NCI-H82 treated with DMSO at 0.1 percent for 48 hours (cell line): ENCODE results near the gene ASCL4.
"Not testable (repeated sequence)": the region's sequence is repeated elsewhere in the genome, so short reads cannot be mapped to it uniquely, and the experiment has no call there.

Source experiments
- DNase-seq: peaks from one replicate; lab custom pipeline; 2025; ENCODE audit not compliant: unreplicated experiment; lab: John Stamatoyannopoulos, UW

ASCL4 gene, protein sequence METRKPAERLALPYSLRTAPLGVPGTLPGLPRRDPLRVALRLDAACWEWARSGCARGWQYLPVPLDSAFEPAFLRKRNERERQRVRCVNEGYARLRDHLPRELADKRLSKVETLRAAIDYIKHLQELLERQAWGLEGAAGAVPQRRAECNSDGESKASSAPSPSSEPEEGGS

DNA sequence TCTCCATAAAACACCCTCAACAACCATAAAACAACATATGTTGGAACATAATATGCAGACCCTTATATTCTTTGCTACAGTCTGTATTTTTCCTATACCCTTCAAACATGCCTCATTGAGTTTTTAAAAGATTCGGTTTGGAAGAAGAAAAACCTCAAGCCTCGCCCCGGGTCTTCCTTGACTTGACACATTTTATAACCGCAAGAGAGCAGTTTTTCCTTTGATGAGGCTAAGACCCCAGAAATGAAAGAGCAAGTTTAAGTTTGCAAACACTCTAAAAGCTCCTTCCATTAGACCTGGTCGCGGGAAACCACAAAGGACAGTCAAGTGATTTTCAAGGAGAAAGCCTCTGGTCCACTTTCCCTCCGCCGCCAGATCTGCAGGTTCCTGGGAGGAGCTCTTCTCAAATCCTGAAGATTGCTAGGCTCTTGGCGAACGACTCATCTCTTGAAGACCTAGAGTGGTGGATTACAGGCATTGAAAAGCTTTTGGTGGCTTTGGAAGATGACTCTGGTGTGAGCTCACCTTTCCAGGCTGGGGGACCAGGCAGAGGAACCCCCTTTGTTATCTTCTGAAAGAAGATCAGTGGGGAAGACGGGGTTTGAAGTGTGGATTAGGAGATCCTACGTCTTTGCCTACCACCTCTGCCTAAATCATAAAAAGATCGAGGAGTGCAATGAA, at the start of gene ASCL4:
Gene ASCL4 (plus strand): TSS at position 356 of the 681 bp plus-strand sequence. CDS start 515 bp downstream, outside the sequence.
- DNase-seq, result no peak

DNA sequence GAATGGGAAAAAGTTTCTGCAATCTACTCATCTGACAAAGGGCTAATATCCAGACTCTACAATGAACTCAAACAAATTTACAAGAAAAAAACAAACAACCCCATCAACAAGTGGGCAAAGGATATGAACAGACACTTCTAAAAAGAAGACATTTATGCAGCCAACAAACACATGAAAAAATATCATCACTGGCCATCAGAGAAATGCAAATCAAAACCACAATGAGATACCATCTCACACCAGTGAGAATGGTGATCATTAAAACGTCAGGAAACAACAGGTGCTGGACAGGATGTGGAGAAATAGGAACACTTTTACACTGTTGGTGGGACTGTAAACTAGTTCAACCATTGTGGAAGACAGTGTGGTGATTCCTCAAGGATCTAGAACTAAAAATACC, 47.2 kb upstream of the ASCL4 start:
- not testable (repeated sequence) for DNase-seq

DNA sequence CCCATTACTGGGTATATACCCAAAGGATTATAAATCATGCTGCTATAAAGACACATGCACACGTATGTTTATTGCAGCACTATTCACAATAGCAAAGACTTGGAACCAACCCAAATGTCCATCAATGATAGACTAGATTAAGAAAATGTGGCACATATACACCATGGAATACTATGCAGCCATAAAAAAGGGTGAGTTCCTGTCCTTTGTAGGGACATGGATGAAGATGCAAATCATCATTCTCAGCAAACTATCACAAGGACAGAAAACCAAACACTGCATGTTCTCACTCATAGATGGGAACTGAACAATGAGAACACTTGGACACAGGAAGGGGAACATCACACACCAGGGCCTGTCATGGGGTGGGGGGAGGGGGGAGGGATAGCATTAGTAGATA, 46.8 kb upstream of the ASCL4 start:
- DNase-seq, result not testable (repeated sequence)

DNA sequence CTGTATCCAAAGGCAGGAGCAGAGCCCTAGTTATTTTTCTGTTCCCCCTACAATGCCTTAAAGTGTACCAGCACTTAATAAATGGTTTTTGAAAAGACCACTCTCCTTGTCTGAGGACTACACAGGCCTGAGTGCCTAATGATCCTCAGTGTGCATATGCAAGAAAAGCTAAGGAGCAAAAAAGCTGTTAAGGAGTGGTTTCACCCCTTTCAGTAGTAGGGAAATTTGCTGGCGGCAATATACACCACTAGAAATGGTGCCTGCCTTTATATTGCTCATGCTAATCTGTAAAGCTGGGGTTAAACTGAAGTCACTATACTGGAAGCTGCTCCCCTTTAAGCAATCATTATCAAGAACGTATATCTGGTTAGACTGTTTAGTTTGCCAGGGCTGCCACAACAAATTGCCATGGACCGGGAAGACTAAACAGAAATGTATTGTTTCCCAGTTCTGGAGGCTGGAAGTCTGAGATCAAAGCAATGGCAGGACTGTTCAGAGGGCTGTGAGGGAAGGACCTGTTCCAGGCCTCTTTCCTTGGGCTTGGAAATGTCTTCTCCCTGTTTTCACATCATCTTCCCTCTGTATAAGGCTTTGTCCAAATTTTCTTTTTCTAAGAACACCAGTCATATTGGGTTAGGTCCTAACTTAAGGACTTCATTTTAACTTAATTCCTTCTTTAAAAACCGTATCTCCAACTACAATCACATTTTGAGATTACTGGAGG, 43.7 kb upstream of the ASCL4 start:
- DNase-seq, result no peak

DNA sequence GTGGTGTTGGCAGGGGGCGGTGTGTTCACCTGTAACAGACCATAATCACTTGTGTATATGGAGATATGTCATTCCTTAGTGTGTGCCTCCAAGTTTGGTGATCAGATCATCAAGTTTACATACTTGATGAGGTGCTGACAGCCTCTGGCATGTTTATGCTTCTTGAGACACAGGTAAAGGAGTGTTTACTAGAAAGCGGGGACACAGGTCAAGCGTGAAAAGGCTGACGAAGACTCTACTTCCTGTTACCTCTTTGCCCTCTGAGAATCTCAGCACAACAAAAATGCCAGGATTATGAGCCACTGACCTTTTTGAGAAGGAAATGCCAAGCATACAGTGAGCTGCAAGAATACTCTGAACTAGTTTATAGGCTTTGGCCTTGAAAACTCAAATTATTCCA, 43.1 kb upstream of the ASCL4 start:
- no peak for DNase-seq

DNA sequence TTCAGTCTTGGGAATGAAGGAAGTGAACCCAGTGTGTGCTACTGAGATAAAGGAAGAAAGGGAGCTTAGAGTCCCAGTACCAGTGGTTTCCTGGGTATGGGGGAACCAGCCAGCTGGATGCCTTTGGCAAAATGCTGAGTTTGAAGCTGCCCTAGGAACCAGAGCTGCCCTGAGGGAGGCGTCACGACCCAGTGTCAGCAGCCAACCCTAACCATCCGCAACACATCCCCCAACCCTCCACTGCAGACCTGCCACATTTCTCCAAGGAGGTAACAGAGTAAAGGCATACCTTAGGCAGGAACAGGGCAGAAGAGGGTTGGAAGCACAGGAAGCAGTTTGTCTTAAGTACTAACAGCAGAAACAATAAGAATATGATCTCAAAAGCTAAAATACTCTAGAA, 42.1 kb upstream of the ASCL4 start:
- DNase-seq, result no peak

DNA sequence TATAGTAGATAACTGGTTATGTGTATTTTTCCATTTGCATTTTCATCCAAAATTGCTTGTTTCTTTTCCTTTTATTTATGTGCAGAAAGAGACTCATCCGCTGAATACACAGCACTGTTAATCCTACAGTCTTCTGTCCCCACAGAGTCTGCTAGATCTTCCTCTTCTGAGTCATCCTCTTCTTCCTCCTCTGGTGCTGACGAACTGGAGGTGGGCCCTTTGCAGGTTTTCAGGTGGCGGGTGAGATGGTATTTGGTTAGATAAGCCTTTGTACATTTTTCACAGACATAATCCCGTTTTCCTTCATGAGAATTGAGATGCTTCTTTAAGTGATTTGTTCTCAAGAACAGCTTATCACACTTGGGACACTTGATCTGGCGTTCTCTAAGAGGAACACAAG, 40.4 kb upstream of the ASCL4 start:
- DNase-seq, result no peak

DNA sequence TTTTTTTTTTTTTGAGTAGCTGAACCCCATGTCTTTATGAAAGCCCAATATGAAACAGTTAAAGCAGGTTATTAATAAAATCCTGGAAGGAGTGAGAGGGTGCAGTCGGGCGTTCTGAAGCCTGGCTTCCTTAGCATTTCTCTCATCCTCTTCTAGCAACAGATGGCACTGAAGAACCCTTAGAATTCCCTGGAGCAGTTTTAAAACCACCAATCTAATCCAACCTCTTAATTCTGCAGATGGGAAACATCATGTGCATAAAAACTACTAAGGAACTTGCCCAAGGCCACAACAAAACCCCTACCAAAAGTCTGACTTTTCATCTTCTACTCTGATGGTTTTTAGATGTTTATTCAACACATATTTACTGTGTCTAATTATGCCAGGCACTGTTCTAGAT, 38.7 kb upstream of the ASCL4 start:
- DNase-seq, result no peak

DNA sequence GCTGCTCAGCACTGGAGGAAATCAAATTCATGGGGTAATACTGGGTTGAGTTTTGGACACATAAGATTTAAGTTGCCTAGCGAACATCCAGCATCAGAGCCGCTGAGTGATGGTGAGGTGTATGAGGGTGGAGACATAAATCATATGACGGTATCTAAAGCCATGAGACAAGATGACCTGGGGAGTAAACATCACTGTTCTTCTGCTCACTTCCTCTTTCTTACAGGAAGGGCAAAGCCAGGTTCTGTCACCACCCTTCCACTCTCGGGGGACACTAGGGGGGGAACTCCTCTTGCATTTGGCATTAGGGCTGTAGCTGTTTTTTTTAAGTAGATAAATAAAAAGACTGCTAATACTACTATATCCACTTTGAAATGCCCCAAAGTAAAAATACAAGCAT, 37.6 kb upstream of the ASCL4 start:
- no peak for DNase-seq

DNA sequence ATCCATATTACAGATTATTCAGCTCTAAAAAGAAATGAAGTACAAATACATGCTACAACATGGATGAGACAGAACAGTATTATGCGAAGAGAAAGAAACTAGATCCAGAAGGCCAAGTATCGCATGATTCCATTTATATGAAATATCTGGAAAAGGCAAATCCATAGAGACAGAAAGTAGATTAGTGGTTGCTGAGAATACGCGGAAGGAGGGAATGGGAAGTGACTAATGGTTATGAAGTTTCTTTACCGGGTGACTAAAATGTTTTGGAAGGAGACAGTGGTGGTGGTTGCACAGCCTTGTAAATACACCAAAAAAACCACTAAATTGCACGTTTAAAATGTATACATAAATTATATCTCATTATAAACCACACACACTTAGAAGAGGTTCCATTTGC, 26.0 kb upstream of the ASCL4 start:
- DNase-seq, result no peak

DNA sequence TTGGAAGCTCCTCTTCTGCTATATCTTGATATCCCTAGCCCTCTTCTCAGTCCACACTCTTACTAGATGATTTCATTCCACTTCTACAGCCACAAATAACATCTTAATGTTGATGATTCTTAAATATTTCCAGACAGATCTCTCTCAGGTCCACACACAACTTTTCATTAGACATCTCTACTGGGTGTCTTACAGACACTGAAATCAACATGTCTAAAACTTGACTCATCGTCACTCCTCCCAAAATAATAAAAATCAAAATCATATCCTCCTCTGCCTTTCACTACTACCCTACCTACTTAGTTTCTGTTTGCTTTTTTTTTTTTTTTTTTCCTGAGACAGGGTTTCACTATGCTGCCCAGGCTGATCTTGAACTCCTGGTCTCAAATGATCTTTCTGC, 25.4 kb upstream of the ASCL4 start:
- no peak for DNase-seq

DNA sequence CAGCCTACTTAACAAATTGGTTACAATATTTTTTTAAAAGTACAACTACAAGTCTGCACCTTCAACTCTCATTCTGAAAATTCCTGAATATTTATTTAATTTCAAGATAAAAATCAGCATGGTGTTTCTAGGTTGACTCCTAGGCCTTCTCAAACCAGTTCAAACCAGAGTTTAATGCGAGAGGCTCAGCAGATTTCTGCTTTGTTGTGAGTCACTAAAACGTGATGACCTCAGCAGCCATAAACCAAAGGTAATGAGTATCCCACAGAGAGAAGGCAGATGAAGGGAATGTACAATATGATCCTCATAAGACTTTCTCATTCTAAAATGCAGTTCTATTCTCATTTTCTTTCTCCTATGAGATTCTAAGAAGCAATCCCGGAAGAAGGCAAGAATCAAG, 15.1 kb upstream of the ASCL4 start:
- DNase-seq, result no peak

DNA sequence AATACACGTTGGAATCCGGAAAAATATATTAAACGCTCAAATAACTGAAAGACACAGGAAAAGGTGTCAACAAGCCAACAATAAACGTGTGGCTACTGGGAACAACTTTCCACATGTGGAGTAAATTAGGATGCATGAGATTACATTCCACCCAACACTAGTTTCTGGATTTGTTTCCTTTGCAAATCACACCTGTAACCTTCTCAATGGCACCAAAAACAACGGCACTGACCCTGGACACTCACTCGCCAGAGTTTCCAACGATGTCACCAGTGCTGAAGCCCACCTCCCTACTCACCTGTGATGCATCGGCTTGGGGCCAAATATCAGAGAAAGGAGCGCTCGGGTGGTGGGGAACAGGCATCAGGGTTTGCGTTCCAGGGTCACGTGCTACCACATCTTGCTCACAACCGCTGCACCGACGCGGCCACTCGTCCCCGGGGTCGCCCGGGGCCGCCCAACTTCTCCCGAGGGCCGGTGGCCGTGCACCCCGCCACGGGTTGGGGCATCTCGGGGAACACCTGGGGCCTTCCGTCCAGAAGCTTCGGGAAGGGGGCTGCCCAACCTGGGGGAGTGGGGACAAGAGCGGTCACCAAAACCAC, 14.2 kb upstream of the ASCL4 start:
- DNase-seq, result no peak

DNA sequence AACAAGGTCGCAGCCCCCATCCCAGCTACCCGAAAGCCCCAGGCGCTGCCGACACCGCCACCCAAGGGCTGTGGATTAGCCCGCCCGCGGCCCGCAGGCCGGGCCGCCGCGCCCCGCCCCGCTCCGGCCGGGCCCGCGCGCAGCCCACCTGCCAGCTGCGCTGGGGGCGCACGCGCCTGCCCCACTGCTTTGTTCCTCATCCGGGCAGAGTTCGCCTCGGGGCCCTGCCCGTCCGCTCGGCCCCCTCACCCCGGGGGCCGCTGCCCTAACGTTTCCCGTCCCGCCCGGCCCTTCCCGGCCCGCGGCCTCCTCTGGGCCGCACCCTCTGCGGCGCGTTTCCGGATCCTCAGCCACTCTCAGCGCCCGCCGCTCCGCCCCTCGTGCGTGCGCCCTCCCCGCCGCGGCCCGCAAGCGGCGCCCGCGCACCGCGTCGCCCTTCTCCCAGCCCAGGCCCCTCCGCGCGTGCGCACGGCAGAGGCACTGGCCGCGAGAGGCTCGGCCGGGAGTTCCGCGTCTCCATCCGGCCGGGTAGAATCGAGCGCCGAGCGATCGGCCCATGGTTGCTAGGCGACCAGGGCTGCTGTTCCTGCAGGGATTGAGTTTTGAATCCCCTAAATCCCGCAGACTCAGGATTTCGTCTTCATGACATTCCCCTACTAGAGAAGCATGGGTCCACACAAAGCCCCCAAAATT, 13.5 kb upstream of the ASCL4 start, which contains the start of gene PRDM4:
Gene PRDM4 (minus strand): TSS at position 329 of the 693 bp plus-strand sequence. CDS start 622 bp downstream, outside the sequence.
- DNase-seq, result peak; percentile 75

DNA sequence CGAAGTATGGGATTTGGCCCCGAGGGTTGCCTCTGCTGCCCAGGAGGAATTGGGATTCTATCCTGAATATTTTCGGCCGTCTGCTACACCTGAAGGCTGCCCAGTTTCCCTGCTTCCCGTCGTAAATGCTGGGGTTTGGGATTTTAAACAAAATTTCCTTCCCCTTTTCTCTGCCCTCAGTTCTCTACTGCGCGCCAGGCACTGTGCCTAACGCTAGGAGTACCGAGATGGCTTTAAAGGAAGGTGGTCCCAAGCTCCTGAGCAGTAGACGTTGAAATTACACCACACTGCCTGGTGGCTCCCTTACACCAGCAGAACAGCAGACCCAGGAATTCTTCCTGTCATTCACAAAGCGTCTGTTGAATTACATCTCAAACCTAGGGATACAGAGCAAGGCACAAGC, 13.0 kb upstream of the ASCL4 start:
- no peak for DNase-seq

DNA sequence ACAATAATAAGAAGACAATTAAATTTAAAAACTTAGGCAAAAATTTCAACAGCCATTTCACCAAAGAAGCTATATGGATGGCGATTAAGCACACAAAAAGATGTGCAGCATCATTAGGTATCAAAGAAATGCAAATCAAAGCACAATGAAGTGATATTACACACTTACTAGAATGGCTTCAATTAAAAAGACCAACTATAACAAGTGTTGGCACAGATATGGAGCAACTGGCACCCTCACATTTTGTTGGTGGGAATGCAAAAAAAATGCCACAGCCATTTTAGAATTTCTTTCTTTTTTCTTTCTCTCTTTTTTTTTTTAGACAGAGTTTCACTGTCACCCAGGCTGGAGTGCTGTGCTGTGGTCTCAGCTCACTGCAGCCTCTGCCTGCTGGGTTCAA, 11.6 kb upstream of the ASCL4 start:
- no peak for DNase-seq

DNA sequence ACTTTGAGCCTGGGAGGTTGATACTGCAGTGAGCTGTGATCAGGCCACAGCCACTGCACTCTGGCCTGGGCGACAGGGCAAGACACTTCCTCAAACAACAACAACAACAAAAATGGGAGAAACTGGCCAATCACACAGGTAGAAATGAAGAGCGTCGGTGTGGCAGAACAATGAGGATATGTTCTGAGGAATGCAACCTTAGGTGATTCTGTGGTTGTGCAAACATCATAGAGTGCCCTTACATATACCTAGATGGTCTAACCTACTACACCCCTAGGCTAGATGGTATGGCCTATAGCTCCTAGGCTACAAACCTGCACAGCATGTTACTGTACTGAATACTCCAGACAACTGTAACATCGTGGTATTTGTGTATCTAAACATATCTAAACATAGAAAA, 9.9 kb upstream of the ASCL4 start:
- DNase-seq, result no peak

DNA sequence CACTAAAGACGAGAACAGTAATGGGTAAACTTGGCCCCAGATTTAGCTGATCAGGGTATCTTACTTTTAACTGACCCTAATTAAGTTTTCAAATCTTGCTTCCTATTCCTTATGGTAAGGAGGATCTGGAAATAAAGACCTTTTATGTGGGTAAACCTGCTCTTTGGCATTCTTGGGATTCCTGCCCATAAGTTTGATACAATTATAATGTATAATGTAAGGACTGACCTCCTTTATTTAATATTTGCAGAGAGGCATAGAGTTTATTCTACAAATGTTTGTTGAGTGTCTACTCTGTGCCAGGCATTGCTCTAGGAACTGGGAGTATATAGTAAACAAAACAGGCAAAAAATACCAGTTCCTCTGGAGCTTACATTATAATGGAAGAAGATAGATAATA, 9.2 kb upstream of the ASCL4 start:
- no peak for DNase-seq

DNA sequence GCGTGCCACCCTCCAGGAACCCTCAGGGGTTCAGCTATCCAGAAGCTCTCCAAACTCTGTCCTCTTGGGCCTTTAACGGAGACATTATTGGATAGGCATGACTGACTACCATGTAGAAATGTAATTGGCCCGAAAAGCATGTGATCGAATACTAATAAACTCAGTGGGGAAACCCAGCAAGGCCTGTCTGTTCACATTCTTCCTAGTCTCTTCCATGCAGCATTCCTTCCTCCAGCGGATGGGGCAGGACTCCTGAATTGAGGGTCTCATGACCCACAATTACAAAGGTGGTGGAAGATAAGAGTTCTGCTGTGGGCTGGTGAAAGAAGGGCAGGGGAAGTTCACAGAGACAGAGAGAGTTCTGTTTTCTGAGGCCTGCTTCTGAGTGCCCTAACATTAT, 7.0 kb upstream of the ASCL4 start:
- DNase-seq, result no peak

DNA sequence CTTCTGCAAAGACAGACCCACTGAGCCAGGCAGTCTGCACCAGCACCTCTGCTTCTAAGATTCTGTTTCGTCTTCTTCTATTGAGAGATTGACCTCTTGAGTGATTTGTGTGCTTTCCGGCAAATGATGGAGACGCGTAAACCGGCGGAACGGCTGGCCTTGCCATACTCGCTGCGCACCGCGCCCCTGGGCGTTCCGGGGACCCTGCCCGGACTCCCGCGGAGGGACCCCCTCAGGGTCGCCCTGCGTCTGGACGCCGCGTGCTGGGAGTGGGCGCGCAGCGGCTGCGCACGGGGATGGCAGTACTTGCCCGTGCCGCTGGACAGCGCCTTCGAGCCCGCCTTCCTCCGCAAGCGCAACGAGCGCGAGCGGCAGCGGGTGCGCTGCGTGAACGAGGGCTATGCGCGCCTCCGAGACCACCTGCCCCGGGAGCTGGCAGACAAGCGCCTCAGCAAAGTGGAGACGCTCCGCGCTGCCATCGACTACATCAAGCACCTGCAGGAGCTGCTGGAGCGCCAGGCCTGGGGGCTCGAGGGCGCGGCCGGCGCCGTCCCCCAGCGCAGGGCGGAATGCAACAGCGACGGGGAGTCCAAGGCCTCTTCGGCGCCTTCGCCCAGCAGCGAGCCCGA, 703 bp downstream of the ASCL4 start:
- DNase-seq, result no peak

DNA sequence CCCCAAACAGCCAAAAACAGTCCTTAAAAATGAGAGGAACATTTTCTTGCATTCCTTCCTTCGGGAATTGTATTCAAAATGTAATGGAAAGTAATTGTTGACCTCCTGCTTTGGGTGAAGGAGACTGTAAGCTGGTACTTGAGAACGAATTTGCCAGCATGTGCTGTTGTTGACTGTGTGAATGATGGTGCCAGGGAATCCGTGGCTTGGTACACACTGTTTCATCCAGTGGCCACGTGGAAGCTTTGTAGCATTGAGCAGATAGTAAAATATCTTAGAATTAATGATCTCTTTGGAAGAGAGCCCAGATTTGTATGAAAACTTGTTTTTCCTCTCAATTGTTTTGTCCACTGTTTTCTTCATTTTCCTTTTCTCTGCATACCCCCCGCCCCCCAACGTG, 1.7 kb downstream of the ASCL4 start:
- DNase-seq, result no peak
